H9 (cell line): ENCODE measurements around the gene GRB14. TPM values are rescaled to one million over a fixed set of nuclear protein-coding genes. Genes with fewer than 3 reads are reported as not detected.

Source experiments
- DNase-seq: peaks from one replicate; pipeline ENCODE4 v3.0.0-alpha.2; 2017
- H2AFZ ChIP-seq: one replicate; pipeline ENCODE4 v1.6.1; 2013; ENCODE audit warnings: mild to moderate bottlenecking, low read length, control low read depth, moderate library complexity
- H2AK5ac ChIP-seq: 2 replicates; pipeline ENCODE4 v1.6.1; 2013; ENCODE audit warnings: low read length, control low read depth, mixed read lengths; ENCODE audit not compliant: insufficient read length
- H2BK120ac ChIP-seq: one replicate; pipeline ENCODE4 v1.6.1; 2013; ENCODE audit warnings: low read depth, mild to moderate bottlenecking, low read length, control low read depth, inconsistent platforms; ENCODE audit not compliant: poor library complexity, severe bottlenecking
- H2BK12ac ChIP-seq: 2 replicates; pipeline ENCODE4 v1.6.1; 2013; ENCODE audit warnings: low read length, control low read depth, mixed read lengths, low read depth; ENCODE audit not compliant: insufficient read length
- H2BK15ac ChIP-seq: 2 replicates; pipeline ENCODE4 v1.6.1; 2013; ENCODE audit warnings: low read depth, low read length, control low read depth
- H2BK20ac ChIP-seq: one replicate; pipeline ENCODE4 v1.6.1; 2013; ENCODE audit warnings: low read depth, mild to moderate bottlenecking, low read length, control low read depth, inconsistent platforms; ENCODE audit not compliant: poor library complexity, severe bottlenecking
- H2BK5ac ChIP-seq: 2 replicates; pipeline ENCODE4 v1.6.1; 2013; ENCODE audit warnings: low read length, control low read depth, mixed read lengths; ENCODE audit not compliant: insufficient read length
- H3K14ac ChIP-seq: 2 replicates; pipeline ENCODE4 v1.6.1; 2013; ENCODE audit warnings: low read length, control low read depth; ENCODE audit not compliant: insufficient read depth
- H3K18ac ChIP-seq: 2 replicates; pipeline ENCODE4 v1.6.1; 2013; ENCODE audit warnings: low read depth, mild to moderate bottlenecking, mixed read lengths, low read length, control low read depth; ENCODE audit not compliant: insufficient read length
- H3K23ac ChIP-seq: 2 replicates; pipeline ENCODE4 v1.6.1; 2013; ENCODE audit warnings: low read length, control low read depth, mixed read lengths, low read depth; ENCODE audit not compliant: insufficient read length
- H3K23me2 ChIP-seq: 2 replicates; pipeline ENCODE4 v1.6.1; 2013; ENCODE audit warnings: low read depth, mild to moderate bottlenecking, mixed read lengths, low read length, control low read depth; ENCODE audit not compliant: insufficient read length, poor library complexity, severe bottlenecking
- H3K27ac ChIP-seq: 2 replicates; pipeline ENCODE4 v1.5.1; 2013; ENCODE audit warnings: low read length, control low read depth, mixed read lengths, low read depth; ENCODE audit not compliant: insufficient read length
- H3K27me3 ChIP-seq: 2 replicates; pipeline ENCODE4 v1.6.1; 2013; ENCODE audit warnings: low read length, control low read depth, inconsistent platforms; ENCODE audit not compliant: insufficient read depth
- H3K4ac ChIP-seq: 2 replicates; pipeline ENCODE4 v1.6.1; 2013; ENCODE audit warnings: low read depth, mild to moderate bottlenecking, control low read depth, inconsistent platforms, low read length, moderate library complexity
- H3K4me1 ChIP-seq: 2 replicates; pipeline ENCODE4 v1.6.1; 2013; ENCODE audit warnings: low read length, control low read depth, inconsistent platforms; ENCODE audit not compliant: insufficient read depth
- H3K4me2 ChIP-seq: 2 replicates; pipeline ENCODE4 v1.6.1; 2013; ENCODE audit warnings: low read length, control low read depth, mixed read lengths; ENCODE audit not compliant: insufficient read length, insufficient read depth
- H3K56ac ChIP-seq: 2 replicates; pipeline ENCODE4 v1.6.1; 2013; ENCODE audit warnings: low read depth, mild to moderate bottlenecking, mixed read lengths, low read length, control low read depth; ENCODE audit not compliant: insufficient read length
- H3K79me1 ChIP-seq: 2 replicates; pipeline ENCODE4 v1.6.1; 2013; ENCODE audit warnings: low read depth, mild to moderate bottlenecking, moderate library complexity, low read length, control low read depth, inconsistent platforms; ENCODE audit not compliant: insufficient read depth, poor library complexity, severe bottlenecking
- H3K79me2 ChIP-seq: 2 replicates; pipeline ENCODE4 v1.6.1; 2013; ENCODE audit warnings: low read length, control low read depth, inconsistent platforms; ENCODE audit not compliant: insufficient read depth
- H3K9ac ChIP-seq: 2 replicates; pipeline ENCODE4 v1.6.1; 2013; ENCODE audit warnings: low read length, control low read depth, mixed read lengths; ENCODE audit not compliant: insufficient read length; ENCODE audit errors: extremely low read depth
- H3K9me3 ChIP-seq: one replicate; pipeline ENCODE4 v1.6.1; 2013; ENCODE audit warnings: low read depth, low read length, inconsistent platforms; ENCODE audit not compliant: control insufficient read depth
- H3T11ph ChIP-seq: one replicate; pipeline ENCODE4 v1.6.1; 2013; ENCODE audit warnings: mild to moderate bottlenecking, low read length, control low read depth, inconsistent platforms
- H4K20me1 ChIP-seq: one replicate; pipeline ENCODE4 v1.6.1; 2013; ENCODE audit not compliant: control insufficient read depth, insufficient read length, insufficient read depth
- H4K5ac ChIP-seq: 2 replicates; pipeline ENCODE4 v1.6.1; 2013; ENCODE audit warnings: low read depth, mild to moderate bottlenecking, mixed read lengths, low read length, control low read depth; ENCODE audit not compliant: insufficient read length
- H4K8ac ChIP-seq: replicated peaks from 2 replicates; pipeline ENCODE4 v1.6.1; 2013; ENCODE audit warnings: low read length, control low read depth, mixed read lengths, low read depth; ENCODE audit not compliant: insufficient read length
- H4K91ac ChIP-seq: 2 replicates; pipeline ENCODE4 v1.6.1; 2013; ENCODE audit warnings: low read depth, mild to moderate bottlenecking, moderate library complexity, mixed read lengths, low read length, control low read depth; ENCODE audit not compliant: insufficient read length
- H3K27ac Mint-ChIP-seq, 3 experiments: 2 replicates in 2 of 3; 3 replicates in 1 of 3; pipeline ENCODE4 v1.8.0; 2020 to 2021; ENCODE audit warnings: mixed read lengths in 3 of 3, mild to moderate bottlenecking in 1 of 3, moderate library complexity in 1 of 3
- H3K27me3 Mint-ChIP-seq: 2 replicates; pipeline ENCODE4 v1.8.0; 2021; ENCODE audit warnings: low read depth, mild to moderate bottlenecking, moderate library complexity, mixed read lengths
- H3K36me3 Mint-ChIP-seq, 3 experiments: 2 replicates in 2 of 3; 3 replicates in 1 of 3; pipeline ENCODE4 v1.8.0; 2020 to 2021; ENCODE audit warnings: low read depth in 3 of 3, mixed read lengths in 3 of 3; ENCODE audit not compliant: insufficient read depth in 1 of 3
- H3K4me1 Mint-ChIP-seq, 2 experiments: 2 replicates each; pipeline ENCODE4 v1.8.0; 2020; ENCODE audit warnings: mixed read lengths in 2 of 2
- H3K4me3 Mint-ChIP-seq, 2 experiments: 2 replicates in 1 of 2; 3 replicates in 1 of 2; pipeline ENCODE4 v1.8.0; 2020 to 2021; ENCODE audit warnings: mild to moderate bottlenecking in 2 of 2, mixed read lengths in 2 of 2, moderate library complexity in 1 of 2
- H3K9me3 Mint-ChIP-seq, 2 experiments: 2 replicates in 1 of 2; 3 replicates in 1 of 2; pipeline ENCODE4 v1.8.0; 2020; ENCODE audit warnings: mild to moderate bottlenecking in 2 of 2, mixed read lengths in 2 of 2, moderate library complexity in 1 of 2
- CTCF ChIP-seq: fragments of 200-600 bp; sonication (generic); conservative IDR thresholded peaks from 3 replicates; pipeline ENCODE4 v1.8.0; 2021; ENCODE audit warnings: antibody characterized with exemption, mild to moderate bottlenecking
- WGBS: extraction: QIAGEN DNeasy Blood & Tissue Kit; methylation state at CpG from one replicate; pipeline ENCODE4 v1.1.7; 2013; ENCODE audit warnings: missing lambda C conversion rate, low lambda C conversion rate, mixed read lengths; ENCODE audit not compliant: insufficient read length; ENCODE audit errors: extremely low coverage; 5-methylcytosine and 5-hydroxymethylcytosine counted together
- total RNA-seq: library from RNA; stranded (reverse); gene quantifications from 2 replicates; pipeline ENCODE4 v1.2.1, GENCODE V29; 2021

GRB14 gene
- total RNA-seq, 1 experiment from 2014 or later = 7.6 TPM

DNA sequence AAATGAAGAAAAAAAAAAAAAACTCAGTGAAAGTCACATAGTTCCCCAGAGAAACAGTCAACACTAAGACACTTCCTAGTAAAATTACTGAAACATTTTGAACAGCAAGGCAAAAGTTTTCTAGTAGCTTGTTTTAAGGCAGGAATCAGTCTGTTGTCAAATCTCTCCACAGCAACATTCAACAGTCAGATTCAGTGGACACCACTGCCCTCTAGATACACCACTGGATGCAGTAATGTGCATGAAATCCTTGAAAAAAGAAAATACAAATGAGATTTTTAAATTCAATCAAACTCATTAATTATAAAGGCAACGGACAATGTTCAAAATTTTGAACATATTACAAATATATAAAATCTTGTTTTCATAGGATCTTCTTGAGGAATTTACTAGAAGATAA is 46.4 kb downstream of the GRB14 start:
- no peaks in the 10 kb centered on the region for H3K23me2 ChIP-seq
- no peak overlapping the region for H3K4me2 ChIP-seq
- H4K20me1 ChIP-seq = no peaks in the 10 kb centered on the region
- H3K4me1 ChIP-seq = no peaks in the 10 kb centered on the region
- H3K23ac ChIP-seq = no peak overlapping the region
- no peaks in the 10 kb centered on the region for H3K27me3 ChIP-seq
- no peaks in the 10 kb centered on the region for H3K27me3 Mint-ChIP-seq
- H2BK5ac ChIP-seq = no peak overlapping the region
- H4K8ac ChIP-seq = no peak overlapping the region
- no peaks in the 10 kb centered on the region for H3K79me1 ChIP-seq
- no peak overlapping the region for H3T11ph ChIP-seq
- no peak overlapping the region for H2BK15ac ChIP-seq
- H2BK12ac ChIP-seq = no peak overlapping the region
- no peaks in the 10 kb centered on the region for H3K9me3 Mint-ChIP-seq
- WGBS = no CpG with 5 or more reads among the region's 1 CpG
- no peak overlapping the region for H2AFZ ChIP-seq
- no peak for DNase-seq
- no peaks in the 10 kb centered on the region for H3K4me1 Mint-ChIP-seq
- H3K9me3 ChIP-seq = no peaks in the 10 kb centered on the region
- no peak overlapping the region for H3K9ac ChIP-seq
- H3K79me2 ChIP-seq = no peaks in the 10 kb centered on the region
- H3K14ac ChIP-seq = no peak overlapping the region
- no peak overlapping the region for H3K4ac ChIP-seq
- no peaks in the 10 kb centered on the region for H3K36me3 Mint-ChIP-seq
- H4K5ac ChIP-seq = no peak overlapping the region
- H4K91ac ChIP-seq = no peak overlapping the region
- no peak overlapping the region for H2BK120ac ChIP-seq
- H2AK5ac ChIP-seq = no peak overlapping the region
- TF ChIP-seq CTCF = no peak
- H3K18ac ChIP-seq = no peak overlapping the region
- H2BK20ac ChIP-seq = no peak overlapping the region
- H3K4me3 Mint-ChIP-seq = no peak overlapping the region
- H3K27ac Mint-ChIP-seq = no peak overlapping the region
- H3K27ac ChIP-seq = no peak overlapping the region
- H3K56ac ChIP-seq = no peak overlapping the region
